Activated CD4-positive, CD25-positive, alpha-beta regulatory T cell treated with anti-CD3 and anti-CD28 coated beads, Interleukin-2, amount 50 U/mL, for 24 hours (primary cell): Measurements from ENCODE around the gene TBC1D14.

ENCODE experiments used
- ATAC-seq, 2 donors: fragments of 150-1000 bp; cut with Tn5 transposase; one replicate each; pipeline ENCODE4 v1.10.0; 2021; ENCODE audit warnings: mild to moderate bottlenecking in 1 of 2, moderate library complexity in 1 of 2

The TBC1D14 gene

DNA sequence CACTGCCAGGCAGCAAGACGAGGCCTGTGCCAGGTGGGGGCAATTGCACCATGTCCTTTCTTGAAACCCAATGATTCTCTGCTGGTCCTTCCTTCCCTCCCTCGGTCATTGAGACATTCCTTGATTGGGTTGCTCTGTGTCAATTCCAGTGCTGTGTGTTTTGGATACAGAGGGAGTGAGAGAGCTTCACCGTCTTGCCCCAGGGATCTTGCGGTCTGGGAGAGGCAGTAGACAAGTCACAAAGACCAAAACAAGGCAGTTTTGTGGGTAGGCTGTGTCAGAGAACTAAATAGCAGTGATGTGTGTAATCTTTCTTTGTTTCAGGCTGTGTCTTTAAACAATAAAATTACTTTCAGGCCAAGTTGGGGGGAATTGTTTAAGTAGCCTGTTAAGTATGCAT, 94.7 kb downstream of the TBC1D14 start:
- no peak for ATAC-seq

DNA sequence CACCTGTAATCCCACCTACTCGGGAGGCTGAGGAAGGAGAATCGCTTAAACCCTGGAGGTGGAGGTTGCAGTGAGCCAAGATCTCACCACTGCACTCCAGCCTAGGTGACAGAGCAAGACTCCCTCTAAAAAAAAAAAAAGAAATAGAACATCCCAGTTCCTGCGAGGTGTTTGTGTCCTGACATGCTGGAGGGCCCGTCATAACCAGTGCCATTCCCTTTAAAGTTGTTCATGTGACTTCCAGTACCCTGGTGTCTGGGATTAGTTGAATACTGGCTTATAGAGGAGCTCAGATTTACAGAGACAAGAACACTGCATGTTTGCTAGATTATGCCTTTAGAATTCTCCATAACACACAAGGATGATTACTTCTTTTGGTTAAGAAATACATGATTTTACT, 95.9 kb downstream of the TBC1D14 start:
- ATAC-seq, result no peak

DNA sequence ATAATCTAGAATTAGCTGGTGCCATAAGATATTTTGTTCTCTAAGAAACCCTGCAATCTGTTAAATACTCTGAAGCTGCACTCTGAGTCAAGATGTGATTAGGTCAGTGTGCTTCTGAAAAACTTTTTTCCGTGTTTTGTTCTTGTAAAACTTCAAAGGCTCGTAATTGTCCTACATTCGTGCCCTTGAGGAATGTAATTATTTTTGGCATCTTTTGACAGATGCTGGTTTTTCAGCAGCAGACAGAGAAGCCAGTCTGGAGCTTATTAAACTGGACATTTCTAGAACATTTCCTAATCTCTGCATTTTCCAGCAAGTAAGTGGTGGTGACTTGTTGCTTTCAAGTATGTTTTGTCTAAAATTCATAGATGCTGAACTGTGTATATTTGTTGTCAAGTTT, 96.8 kb downstream of the TBC1D14 start:
- ATAC-seq, result no peak

DNA sequence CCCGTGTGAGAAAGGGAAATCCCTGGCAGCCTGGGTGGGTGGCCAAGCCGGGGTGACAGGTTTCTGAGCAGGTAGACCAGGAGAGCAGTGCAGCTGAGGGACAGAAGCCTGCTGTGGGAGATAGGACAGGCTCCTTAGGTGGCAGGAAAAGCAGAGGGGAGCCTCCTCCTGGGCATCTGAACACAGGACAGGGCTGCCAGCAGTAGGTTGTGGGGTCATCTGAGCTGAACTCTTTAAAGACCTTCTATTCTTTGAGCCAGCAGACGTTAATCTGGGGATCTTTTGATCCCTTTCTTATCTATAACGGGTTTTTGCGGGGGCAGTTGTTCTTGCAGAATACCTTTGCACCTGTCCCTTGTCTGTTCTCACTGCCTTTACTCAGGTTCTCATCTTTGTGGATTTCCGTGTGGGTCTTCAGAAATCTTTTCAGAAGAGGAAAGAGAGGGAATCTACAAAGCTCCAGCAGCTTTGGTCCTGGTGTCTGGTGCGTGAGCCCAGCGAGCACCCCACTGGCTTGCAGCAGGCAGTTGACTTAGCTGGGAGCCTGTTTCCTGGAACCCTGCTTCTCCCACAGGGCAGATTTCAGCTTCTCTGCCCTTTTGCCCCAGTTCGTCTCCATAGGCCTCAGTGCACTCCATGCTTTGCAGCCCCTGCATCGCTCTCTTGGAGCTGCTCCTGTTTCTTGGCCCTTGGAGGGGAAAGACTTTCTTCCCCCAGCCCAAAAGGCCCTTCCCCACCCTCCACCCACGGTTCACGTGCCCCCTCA, 97.7 kb downstream of the TBC1D14 start:
- no peak for ATAC-seq

DNA sequence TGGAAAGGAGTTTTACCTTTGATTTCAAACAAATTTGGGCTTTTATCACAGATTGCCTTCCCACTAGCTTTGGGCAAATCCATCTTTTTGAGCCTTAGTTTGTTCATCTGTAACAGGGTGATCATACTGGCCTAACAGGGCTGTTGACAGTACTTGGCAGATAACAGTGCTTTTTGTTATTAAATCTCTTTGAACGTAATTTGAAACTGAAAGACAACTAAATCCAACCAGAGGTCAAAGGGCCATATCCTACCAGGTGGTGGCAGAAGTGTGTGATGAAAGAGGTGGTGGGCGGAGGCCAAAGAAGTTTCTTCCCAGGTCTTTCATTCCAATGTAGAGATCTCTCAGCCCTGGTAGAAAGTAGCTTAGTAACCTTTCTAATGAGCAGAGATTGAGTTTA, 98.3 kb downstream of the TBC1D14 start:
- ATAC-seq, result no peak

DNA sequence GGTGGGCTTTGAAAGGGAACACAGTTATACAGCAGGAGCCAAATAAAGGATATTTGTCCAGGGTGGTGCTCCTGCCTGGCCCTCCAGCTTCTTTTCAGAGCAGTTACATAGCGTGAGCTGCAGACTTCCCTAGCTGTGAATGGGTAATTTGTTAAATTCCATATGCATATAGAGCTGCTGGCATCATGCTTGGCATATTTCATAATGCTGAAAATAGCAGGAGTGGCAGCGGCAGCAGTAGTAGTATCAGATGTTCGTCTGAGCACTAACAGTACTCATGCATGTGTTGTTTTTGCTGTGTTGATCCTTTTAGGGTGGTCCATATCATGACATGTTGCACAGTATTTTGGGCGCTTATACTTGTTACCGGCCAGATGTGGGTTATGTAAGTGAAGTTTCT, 99.9 kb downstream of the TBC1D14 start:
- ATAC-seq, result no peak

DNA sequence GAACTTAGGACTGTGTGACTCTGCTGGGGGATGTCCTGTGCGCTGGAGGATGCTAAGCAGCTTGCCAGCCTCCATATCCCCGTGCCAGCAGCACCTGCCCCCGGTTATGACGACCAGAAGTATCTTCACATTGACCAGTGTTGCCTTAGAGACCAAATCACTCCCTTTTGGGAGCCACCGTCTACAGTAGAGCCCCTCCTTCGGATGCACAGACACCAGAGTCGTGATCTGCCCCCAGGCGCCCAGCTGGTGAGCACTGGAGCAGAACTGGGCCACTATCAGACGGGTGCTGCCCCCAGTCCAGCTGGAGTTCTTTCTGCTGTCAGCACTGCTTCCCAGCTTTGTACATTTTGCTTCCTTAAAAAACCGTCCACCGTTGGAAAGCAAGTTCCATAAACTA, 103.5 kb downstream of the TBC1D14 start:
- ATAC-seq, result no peak

DNA sequence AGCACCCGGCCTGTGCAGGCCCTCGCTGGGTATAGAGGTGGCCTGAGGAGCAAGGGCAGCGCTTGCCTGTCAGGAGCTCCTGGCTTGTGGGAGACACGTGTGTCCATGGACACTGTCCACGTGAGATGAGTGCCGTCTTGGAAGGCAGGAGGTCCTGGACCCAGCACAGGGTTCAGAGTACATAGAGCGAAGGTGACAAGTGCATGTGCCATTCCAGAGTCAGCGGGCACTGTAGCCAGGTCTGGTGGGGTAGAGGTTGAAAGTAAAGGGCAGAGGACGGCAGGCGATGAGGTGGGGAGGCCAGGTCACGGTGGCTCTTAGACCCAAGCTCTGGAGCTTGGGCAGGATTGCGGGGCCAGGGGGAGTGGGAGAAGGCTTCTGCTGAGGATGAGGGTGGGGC, 105.2 kb downstream of the TBC1D14 start:
- no peak for ATAC-seq

DNA sequence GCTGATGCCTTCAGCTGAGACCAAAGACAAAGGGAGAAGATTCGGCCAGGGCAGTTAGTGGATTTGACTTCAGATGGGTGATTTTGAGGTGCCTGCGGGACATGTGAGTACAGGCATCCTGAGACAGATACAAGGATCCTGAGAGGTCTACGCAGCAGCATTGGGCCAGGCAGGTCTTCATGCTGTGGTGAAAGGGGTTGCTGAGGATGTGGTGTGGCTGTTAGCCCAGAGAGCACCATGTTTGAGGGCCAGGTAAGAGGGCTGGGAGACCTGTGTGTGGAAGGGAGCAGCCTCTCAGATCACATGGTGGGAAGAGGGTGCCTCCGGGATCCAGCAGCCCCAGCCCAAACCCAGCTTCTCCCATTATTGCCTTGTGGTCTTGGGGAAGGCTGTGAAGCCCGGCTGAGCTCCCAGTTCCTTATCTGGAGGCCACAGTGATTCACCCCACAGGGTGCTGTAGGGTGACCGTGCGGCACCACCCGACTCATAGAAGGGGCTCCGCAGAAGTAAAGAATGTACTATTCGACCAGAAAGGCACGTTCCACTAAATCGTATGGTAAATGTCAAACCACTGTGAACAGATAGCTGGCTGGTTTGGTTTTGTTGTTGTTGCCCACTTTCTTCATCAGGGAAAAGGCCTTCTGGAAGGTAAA, 105.9 kb downstream of the TBC1D14 start:
- no peak for ATAC-seq

DNA sequence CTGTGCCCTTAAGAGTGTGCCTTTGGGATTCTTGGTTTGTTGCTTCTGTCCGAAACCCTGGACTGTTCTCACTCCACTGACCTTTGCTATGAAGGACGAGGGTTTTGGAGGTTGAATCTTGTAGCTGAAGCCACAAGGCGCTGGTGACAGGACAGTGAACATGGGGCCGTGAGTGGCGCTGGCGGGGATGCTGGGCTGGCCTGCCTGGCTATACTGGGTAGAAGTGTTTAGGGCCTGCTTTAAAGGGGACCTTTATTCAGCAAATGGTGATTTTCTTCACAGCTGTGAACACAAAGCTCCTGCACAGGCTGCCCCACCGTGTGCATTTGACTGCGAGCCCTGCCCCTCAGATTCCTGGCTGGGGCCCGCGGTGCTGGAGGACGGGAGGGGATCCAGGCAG, 106.5 kb downstream of the TBC1D14 start:
- ATAC-seq, result no peak

DNA sequence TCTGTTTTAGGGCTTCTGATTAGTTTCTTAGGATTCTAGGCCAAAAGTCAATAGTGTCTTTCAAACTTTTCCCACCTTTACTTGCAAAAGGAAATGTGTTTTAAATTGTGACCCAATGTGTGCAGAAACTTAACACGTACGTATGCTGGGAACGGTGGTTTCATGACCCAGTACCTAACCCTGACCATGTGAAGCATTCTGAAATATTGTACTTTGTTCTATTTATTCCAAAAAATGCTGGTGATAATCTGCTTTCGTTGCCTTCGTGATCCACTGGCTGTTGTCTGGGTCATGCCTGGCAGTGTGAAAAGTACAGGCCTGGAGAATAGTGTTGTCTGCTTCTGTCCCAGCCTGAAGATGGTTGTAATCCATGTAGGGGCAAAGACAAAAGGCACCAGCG, 106.9 kb downstream of the TBC1D14 start:
- no peak for ATAC-seq

DNA sequence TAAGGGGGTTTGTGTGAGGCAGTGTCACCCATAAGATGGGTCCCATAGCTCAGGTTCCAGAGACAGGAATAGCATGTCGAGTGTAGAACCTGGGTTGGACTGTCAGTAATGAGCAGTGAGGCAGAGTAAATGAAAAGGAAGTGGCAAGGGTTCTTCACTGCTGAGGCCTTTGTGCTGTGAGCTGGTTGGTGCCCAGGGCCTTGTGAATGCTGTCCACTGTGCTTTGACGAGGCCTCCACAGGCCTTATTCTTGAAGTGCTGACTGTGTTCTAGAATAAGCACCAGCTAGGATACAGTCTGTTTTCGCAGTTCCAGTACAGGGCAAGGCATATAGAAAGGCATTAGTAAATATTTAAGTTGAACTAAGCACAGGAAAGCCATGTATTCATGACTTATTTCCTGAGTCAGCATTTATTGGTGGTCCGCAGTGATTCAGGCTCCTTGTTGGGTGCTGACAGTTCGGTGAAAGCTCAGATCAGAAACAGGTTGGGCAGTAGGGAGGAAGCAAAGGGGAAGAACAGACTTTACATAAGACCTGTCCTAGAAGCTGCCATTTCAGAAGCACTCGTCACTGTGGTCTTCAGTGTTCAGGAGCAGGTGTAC, 107.9 kb downstream of the TBC1D14 start:
- ATAC-seq, result no peak

DNA sequence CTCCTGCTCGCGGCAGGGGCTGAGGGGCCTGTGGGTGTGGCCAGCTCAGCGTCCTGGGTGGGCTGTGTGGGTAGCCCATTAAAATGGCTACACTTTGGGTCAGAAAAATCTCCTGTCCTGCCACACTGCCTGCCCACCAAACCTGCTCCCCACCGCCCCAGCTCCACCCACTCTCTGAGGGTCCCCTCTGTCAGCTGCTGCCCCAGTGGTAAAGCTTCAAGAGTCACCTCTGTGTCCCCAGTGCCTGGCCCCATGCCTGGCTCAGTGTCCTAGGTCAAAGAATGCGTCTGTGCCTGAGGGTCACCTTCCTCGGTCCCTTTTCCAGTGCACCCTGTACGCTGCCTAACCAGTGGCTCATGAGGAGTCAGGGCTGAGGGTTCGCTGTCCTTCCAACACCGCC, 108.7 kb downstream of the TBC1D14 start:
- no peak for ATAC-seq

DNA sequence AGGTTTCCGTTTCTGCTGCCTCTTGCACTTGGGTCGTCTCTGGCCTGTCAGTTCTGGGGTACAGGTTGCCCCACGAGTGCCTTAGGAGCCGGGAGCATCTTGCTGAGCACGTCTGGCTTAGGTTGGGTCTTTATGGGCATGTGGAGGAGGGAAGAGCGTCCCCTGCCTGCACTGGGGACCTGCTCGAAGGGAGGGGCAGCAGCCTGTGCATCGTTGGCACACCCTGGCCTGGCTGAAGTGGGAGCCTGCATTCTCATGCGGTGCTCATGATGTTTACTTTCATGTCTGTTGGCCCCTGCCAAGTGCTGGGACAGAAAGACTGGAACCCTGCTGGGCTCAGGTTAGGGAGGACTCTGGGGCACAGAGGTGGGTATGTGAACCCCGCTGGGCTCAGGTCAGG, 109.7 kb downstream of the TBC1D14 start:
- ATAC-seq, result no peak

DNA sequence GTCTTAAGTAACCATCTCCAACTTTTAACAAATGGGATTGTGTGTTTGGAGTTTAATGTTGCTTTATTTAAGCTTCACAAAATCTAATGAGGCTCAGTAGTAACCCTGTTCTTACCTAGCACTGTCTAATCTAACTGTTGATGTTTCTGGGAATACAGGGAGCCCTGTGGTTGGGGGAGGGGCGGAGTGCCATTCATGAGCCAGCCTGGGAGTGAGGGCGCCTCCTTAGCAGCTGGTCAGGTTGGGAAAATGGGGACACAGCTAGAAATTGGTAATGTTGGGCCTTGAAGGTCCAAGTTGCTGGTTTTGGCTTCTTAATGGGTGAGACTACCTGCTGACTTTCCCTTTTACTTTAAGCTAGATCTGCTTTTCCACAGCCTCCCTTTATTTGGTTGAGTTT, 110.7 kb downstream of the TBC1D14 start:
- no peak for ATAC-seq

DNA sequence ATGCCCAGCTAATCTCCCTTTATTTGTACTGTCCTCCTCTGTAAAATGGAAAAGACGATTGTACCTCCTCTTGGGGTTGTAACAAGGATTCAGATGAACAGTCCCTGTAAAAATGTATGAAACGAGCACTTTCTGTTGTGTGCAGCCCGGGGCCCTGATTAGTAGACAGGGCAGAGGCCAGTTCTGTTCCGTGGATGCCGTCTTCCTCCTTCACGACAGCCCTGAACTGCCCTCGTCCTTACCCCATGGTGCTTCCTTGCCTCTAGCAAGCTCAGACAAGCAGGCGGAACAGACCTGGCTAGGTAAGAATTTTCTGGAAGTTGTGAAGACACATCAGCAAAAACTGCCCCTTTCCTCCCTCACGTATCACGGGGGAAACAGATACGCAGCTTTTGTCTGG, 111.2 kb downstream of the TBC1D14 start:
- no peak for ATAC-seq

DNA sequence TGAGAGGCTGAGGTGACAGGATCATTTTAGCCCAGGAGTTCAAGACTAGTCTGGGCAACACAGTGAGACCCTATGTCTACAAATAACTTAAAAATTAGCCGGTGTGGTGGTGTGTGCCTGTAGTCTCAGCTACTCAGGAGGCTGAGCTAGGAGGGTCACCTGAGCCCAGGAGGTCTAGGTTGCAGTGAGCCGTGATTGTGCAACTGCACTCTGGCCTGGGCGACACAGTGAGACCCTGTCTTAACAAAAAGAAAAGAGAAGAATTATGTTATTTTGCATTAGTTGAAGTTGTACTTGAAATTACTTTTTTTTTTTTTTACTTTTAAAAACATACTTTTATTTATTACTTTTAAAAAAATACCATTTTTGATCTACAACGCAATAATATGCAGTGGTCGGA, 111.7 kb downstream of the TBC1D14 start:
- ATAC-seq, result no peak

DNA sequence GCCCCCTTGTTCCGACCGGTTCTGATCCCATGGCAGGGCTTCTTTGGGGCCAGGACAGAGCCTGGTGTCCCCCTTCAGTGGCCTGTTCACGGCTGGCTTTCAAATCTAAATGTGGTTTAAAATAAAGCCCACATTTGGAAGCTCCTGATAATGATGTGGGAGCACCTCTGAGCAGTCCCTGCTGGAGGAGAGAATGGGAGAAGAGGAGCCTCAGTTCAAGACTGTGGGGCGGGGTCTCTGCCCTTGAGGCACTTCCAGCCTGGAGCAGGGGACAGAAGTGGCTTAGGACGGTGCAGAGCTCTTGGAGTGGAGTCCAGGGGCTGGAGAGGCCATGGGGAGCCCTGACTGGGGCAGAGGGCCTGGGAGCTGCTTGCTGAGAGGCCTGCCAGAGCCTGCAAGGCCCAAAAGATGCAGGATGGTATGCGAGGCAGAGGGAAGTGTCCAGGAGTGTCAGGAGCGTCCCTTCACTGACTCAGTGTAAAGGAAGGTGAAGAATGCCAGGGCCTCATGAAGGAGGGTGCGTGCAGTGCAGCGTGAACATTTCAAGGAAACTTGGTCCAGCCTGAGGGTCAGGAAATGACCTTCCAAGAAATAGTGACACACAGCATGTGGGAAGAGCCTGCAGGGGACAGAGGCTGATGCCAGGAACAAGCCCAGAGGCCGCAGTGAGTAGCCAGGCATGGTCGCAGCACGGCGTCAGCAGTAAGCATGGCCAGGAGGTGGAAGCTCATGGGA, 112.5 kb downstream of the TBC1D14 start:
- no peak for ATAC-seq

DNA sequence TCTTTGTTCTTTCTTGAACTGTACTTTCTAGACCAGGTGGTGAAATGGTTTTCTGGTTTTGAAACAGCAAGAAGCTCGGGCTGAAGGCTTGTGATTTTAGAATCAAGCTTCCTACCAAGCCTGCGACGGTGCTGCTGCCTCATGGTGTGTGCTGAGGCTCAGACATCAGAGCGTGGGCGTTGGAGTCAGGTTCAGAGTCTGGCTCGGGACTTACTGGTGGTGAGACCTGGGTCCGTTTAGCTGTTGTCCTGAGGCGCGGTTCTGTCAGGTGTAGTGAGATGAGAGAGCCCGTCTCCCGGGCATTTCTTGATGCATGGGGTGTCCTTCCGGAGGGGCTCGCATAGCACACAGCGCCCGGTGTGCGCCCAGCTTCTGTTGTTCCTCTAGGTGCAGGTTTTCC, 113.9 kb downstream of the TBC1D14 start:
- ATAC-seq, result no peak

DNA sequence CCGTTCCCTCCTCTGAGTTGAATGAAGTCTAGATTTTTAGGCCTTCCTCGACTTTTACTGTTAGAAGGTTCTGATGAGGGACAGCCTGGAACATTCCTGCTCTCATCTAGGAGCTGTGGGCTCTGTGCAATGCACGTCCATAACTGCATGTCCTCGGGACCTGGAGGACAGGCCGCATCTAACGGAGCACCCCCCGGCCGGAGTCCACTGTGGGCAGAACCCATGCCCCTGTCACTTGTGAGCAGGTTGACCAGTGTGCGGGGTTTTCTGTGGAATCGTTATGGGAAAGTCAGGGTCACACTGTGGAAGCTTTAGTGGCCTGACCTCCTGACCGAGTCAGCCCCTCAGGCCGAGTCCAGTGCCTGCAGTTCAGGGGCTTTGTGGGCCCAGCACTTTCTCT, 114.3 kb downstream of the TBC1D14 start:
- no peak for ATAC-seq

DNA sequence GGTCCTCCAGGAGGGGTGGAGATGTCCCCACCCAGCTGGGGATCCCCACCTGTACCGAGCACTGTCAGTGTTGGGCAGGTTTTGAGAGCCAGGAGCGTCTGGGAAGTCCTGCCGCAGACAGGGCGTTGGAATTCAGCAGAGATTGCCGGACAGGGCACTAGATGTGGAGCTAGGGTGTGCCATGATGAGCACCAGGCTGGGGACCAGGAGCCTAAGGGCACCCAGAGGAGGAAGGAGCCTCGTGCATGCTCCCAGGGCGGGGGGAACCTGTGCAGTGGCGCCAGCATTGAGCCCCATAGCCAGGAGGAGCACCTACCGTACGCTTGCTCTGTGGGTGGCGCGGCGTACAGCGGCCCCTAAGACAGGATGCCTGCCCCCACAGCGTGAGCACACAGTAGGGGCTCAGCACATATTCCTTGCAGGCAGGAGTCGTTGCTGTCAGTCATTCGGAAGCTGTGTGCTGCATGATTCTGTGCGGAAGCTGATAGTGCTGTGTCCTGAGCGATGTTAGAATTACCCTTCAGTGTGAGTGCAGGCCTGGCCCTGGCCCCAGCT, 114.8 kb downstream of the TBC1D14 start:
- no peak for ATAC-seq

DNA sequence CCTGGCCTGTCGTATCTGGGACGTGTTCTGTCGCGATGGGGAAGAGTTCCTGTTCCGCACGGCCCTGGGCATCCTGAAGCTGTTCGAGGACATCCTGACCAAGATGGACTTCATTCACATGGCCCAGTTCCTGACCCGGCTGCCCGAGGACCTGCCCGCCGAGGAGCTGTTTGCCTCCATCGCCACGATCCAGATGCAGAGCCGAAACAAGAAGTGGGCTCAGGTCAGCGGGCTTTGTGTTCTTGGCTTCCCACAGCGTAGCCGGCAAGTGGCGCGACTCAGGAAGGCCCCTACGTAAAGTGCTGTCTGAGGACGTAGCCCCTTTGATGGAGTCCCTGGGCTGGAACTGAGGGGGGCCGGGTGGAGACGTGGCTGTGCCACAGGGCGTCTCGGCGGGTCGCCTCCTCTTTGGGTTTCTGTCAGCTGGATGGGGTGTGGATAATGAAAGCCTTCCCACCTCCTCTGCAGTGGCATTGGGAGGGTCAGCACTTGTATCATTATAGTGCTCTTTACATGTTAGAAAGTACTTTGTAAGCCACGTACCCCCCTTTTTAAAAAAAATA, 115.5 kb downstream of the TBC1D14 start:
- no peak for ATAC-seq

DNA sequence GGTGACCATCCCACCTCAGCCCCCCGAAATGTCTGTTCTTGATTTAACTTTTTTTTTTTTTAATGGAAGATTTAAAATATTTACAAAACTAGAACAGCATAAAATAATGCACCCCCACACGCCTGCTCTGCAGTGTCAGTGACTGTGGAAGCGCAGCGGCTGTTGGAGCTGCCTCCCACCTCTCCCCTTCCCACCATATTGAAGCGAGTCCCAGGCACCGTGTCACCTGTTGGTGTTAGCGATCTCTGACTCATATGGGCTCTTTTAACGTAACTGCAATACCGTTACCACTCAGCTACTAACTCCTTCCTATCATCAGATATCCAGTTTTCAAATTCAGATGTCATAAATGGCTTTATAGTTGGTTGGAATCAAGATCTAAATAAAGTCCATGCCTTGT, 116.5 kb downstream of the TBC1D14 start:
- ATAC-seq, result no peak
